ENCODE results near the gene FCRLA.
"Not testable (repeated sequence)": the region's sequence is repeated elsewhere in the genome, so short reads cannot be mapped to it uniquely, and the experiment has no call there.

FCRLA gene

DNA sequence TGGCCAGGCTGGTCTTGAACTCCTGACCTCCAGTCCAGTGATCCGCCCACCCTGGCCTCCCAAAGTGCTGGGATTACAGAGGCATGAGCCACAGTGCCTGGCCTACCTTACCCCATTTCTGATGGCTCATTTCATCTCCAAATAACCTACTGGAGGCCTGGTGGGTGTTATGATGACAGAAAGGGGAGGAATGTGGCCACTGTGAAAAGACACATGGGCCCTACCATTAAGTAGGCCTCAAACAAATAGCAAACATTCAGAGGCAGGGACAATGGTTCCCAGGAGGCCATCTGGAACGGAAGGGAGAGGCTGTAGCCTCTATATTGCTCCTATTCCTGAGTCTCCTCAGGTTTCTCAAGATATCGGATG, 932 bp upstream of the FCRLA start:
- DNase-seq = no peak

DNA sequence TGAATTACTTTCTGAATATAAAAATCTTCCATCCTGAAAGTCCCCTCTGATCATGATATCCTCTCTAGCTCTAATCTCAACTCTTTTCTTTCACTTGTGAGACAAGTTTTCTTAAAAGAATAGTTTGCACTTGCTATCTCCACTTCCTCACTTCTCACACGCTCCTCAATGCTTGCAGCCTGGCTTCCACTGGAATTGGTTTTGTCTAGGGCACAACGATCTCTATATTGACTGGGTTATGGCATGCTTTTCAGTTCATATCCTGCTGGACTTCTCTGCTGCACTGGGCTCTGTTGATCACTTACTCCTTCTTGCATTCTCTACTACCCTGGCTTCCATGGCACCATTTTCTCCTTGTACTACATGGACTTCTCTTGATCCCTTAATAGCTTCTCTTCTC, 474 bp downstream of the FCRLA start:
- DNase-seq = no peak

DNA sequence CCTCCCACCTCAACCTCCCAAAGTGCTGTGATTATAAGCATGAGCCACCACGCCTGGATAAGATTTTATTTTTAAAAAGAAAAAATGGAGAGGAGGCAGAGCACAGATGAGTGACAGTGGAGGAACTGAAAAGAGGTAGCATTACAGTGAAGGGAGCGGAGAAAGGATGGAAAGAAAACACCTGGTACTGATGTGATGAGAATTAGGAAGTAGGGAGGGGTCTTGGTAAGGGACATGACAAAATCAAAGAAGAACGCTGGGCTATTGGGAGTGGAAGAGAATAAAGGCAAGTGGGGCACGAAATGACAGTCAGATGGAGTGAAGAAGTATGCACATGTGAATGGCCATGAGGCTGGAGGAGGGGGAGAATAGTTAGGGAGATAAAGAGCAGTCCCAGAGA, 2.3 kb downstream of the FCRLA start:
- no peak for DNase-seq

DNA sequence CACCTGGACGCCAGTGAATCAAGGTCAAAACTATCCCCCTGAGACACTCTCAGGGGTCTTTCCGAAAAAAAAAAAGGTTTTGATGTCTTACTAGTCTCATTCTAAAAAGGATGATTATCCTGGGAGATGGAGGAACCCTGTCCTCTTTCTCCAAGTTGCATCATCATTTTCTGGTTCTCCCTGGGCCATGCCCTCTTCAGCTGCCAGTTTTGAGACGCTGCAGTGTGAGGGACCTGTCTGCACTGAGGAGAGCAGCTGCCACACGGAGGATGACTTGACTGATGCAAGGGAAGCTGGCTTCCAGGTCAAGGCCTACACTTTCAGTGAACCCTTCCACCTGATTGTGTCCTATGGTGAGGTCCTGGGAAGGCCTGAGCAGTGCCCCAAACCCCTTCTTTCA, 3.5 kb downstream of the FCRLA start:
- no peak for DNase-seq

DNA sequence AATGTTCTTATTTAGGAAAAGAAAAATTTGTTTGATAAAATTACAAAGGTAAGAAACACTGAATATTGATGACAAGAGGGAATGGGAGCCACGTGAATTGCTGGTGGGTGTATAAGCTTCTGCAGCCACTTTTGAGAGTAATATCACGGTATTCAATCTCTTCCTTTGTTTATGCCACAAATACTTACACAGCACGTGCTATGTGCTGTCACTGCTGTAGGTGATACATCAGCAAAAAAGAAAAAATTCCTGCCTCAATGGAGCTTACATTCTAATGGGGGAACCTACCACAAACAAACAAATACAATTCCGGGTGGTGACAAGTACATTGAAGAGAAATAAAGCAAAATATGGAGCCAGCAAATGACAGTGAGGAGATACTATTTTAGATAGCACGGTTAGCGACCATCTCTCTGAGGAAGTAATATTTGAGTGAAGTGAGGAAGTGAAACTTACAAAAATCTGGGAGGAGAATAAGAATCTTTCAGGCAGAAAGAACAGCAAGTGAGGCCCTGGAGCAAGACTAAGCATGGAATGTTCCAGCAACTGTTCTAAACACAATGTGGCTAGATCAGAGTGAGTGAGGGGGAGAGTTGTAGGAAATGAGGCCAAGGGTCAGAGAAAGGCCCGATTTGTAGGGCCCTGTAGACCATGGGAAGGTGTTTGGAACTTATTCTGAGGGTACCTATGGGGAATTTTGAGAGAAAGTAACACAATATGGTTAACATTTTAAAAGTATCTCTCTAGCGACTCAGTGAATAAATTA, 11.7 kb downstream of the FCRLA start:
- DNase-seq = no peak

DNA sequence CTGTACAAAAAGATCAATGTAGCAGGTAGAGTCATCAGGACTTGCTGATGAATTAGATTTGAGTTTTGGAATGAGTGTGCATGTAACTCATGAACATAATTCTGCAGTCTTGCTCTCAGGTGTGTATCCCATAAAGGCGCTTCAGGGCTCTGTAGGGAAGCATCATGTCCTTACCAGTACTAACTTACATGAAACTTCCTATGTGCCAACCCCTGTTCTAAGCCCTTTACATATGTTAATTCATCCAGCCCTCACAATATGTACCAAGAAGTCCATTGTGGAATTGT, 12.2 kb downstream of the FCRLA start:
- peak in 1 of 5 experiments; percentile 19 for DNase-seq

DNA sequence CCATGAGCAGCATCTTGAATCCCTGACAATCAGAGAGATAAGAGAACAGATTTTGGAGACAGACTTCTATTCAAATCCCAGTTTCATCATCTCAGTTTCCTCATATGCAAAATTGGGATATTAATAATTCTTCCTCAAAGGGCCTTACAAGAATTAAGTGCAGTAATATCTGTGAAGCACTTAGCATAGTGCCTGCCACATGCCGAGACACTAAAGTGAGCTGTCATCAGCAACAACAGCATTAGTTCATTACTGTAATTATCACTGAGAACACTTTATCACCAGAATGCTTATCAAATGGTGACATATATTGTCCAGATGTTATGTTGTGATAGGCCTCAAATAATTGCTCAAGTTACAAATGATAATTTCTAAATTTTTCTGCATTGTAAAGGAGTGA, 13.4 kb downstream of the FCRLA start:
- DNase-seq = no peak

DNA sequence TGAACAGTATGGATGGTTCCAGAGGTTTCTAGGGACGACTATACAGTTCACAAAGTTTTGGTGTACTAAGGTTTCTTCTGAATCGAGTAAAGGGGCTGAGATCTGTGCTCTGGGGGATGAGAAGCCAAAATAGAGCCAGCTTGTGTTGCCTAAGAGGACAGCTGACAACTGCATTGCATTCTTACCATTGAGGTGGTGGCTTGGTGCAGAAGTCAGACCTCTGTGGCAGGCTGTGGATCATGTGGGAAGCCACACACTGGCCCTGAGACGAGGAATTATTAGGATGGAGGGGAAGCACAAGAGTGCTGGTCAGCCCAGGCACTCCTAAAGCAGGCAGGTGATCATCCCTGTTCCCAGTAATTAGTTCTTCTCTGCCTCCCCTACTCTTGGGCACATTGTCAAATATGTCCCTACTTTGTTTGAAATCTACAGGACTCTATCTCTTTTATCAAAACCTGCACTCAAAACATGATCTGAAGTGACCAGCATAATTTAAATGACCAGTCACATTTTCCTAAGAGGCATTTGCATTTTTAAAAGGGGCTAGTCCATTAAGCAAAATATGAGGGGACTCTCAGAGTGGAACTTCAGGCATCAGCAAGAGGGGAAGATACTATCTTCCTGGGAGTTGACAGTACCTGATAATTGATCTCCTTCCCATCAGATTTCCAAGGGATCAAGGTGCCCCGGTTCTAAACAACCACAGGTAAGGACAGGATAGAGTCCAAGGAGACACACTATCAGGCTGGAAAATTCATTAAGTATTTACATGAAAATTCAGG, 14.1 kb downstream of the FCRLA start, which contains the start of gene FCRLB:
Gene FCRLB, plus strand, starts transcription at position 589 of the 782 bp plus-strand sequence. CDS start 1,129 bp downstream, outside the sequence.
- DNase-seq = no peak

DNA sequence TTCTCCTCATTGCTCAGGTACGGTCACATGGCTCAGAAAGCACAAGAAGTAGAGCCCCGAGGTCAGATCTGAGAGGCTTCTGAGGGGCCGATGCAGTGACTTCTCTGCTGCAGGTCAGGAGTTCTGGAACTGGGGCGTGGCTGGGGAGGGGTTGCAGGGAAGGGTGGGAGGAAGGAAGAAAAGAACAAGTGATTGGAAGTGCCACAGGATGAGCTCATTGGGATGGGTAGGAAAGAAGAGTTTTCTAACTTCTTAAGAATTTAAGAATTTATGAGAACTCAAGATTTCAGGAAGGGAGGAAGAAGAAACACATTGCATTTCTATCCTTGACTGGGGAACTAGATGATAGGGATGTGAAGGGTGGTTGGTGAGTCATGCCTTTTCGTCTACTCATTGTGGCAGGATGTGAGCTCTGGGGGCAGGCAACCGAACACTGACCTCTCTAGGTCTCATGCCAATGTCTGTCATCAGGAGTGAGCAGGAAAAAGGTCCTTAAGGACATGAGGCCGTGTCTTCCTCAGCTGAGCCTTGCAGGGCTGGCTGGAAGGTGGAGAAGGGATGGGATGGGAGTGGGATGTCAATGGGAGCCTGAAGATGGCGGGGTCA, 14.8 kb downstream of the FCRLA start:
- no peak for DNase-seq

DNA sequence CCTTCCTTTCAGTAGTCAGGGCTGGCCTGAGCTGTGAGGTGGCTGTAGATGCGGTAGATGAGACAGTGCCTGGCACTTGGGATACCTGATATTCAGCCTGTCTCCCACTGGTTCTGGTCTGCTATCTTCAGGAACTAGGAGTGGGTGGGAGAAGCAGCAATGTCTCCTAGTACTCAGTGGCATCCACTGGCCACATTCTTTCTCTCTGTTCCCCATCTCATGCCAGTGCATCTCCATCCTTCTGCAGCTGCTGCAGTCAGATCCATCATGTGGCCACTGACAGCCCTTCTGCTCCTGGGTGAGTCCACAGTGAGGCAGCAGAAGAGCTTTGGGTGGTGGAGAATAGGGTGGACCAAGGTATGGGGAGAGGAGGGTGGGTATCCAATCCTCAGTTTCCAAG, 15.4 kb downstream of the FCRLA start:
- DNase-seq = no peak

DNA sequence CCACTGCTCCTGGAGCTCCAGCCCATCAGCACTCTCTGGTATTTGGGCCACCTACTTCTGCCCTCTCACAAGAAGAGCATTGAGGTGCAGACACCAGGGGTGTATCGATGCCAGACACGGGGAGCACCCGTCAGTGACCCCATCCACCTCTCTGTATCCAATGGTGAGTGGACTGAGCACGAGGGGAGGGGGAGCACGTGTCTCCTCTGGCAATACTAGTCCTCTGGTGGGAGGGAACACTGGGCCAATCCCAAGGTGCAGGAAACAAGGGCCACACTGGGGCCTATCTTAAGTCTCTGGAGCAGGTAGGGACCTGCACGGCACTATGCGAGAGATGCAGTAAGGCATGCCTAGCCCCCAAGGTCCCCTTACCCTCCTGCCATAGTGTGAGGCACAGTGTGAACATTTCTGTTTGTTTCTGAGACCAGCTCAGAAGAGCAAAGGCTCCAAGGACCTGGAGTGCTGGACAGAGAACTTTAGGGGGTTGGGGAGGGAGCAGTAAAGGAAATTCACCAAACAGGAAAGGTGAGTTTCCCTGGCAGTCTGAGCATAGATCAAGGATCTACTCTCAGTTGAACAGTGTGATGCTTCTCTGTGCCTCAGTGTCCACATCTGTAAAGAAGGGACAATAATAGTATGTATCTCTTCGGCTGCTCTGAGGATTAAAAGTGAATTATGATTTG, 16.6 kb downstream of the FCRLA start:
- no peak for DNase-seq

DNA sequence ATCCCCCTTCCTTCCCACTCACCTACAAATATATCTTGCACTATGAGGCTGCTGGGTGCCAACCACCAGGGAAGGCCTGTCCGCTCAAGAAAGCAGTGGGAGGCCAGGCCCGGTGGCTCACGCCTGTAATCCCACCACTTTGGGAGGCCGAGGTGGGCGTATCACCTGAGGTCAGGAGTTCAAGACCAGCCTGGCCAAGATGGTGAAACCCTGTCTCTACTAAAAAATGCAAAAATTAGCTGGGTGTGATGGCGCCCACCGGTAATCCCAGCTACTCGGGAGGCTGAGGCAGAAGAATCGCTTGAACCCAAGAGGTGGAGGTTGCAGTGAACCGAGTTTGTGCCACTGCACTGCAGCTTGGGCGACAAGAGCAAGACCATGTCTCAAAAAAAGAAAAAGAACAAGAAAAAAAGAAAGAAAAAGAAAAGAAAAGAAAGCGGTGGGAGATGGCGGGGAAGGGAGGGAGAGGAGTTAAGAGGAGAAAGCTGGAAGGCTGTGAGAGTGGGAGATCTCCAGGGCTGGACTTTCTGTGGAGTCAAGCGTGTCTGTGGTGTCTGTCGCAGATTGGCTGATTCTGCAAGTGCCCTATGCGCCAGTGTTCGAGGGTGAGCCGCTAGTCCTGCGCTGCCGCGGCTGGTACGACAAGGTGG, 18.4 kb downstream of the FCRLA start:
- not testable (repeated sequence) for DNase-seq

DNA sequence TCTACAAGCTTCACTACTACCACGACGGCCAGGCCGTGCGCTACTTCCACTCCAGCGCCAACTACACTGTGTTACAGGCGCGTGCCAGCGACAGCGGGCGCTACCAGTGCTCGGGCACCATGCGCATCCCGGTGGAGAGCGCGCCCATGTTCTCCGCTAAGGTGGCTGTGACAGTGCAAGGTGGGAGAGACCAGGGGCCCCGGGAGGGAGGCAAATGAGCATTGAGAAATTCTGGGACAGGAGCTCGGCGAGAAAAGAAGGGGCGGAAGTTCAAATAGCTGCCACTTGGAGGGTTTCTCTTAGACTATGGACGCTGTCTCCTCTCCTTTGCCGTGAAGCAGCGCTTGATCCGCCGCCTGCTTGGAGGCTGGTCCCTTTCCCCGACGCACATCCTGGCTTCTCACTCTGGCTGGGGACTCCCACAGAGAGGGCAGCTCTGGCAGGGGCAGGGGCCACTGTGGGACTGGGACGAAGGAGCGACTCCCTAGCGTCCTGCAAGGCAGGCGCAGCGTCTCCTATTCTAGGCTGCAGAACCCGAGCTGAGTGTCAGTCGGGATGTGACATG, 19.0 kb downstream of the FCRLA start:
- DNase-seq = peak in 3 of 5 experiments; percentile 6 to 38 (median 31)

DNA sequence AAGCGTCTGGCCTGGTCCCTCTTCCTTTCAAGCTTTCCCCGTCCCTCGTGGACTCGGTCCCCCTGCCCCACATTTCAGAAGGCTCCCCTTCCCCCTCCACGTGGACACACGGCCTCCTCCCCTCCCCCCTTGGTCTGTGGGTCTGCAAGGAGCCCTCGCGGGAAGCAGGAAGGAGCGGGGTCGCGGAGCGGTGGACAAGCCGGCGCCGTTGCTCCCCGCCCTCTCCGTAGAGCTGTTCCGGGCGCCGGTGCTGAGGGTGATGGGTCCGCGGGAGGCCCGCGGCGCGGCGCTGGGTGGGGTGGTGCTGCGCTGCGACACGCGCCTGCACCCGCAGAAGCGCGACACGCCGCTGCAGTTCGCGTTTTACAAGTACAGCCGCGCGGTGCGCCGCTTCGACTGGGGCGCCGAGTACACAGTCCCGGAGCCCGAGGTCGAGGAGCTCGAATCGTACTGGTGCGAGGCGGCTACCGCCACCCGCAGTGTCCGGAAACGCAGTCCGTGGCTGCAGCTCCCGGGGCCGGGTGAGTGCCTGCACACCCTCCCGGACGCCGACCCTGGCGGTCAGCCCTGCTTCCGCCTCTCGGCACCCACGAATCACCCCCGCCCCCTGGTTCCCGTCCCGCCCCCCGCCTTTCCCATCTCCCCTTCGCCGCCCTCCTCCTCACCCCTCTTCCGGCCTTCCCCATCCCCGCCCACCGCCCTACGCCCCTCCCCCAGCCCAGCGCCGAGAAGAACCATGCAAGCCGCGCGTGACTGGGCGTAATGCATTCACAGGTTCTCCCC, 19.6 kb downstream of the FCRLA start:
- DNase-seq = peak; percentile 32 to 69 (median 41)

DNA sequence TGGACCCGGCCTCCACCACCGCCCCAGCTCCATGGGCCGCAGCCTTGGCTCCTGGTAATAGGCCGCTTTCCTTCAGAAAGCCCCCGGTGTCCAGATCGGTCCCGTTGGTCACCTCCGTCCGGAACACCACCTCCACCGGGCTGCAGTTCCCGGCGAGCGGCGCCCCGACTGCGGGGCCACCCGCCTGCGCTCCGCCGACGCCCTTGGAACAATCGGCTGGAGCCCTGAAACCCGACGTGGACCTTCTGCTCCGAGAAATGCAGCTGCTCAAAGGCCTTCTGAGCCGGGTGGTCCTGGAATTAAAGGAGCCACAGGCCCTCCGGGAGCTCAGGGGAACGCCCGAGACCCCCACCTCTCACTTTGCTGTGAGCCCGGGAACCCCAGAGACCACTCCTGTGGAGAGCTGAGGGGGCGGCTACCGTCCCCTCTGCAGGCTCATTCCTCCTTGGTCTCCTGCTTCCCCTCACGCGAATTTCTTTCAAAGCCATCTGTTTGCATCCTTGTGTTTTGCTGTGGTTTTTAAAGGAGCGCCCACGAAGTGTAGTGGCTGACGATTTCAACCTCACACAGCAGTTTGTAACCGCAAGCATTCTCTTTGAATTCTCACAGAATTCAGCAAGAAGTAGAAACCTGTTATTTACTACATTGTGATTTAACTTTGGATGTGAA, 20.4 kb downstream of the FCRLA start:
- peak in 3 of 5 experiments; percentile 7 to 83 (median 62) for DNase-seq

DNA sequence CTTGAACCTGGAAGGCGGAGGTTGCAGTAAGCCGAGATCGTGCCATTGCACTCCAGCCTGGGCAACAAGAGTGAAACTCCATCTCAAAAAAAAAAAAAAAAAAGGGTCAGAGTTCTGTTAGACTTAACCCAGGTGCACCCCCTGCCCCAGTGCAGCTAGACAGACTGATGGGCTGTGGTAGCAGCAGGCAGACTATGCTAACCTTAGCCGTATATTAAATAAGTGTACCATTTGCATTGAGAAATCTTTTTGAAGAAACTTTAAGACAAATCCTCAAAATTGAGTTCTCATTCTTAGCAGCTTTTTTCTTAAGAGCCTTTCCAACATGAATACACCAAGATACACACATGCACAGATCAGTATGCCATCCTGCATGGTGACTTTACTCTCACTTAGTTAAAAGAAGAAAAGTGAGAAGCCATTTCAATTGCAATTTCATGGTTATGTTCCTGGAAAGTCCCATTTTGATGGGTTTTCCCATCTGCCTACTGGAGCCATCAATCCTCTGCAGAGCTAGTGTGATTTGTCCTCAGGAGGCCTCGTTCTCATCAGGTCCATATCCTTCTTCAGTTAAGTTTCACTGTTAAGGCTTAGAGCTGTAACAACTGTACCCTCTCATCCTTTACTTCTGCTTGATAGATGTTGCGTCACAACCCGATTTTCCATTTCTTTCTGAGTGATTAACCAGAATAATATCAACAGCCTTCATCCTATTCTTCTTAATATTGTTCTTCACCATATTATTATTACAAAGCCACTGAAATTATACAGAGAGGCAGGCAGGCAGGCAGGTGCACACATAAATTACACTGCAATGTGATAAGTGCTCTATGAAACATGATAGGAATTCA, 21.6 kb downstream of the FCRLA start:
- no peak for DNase-seq

DNA sequence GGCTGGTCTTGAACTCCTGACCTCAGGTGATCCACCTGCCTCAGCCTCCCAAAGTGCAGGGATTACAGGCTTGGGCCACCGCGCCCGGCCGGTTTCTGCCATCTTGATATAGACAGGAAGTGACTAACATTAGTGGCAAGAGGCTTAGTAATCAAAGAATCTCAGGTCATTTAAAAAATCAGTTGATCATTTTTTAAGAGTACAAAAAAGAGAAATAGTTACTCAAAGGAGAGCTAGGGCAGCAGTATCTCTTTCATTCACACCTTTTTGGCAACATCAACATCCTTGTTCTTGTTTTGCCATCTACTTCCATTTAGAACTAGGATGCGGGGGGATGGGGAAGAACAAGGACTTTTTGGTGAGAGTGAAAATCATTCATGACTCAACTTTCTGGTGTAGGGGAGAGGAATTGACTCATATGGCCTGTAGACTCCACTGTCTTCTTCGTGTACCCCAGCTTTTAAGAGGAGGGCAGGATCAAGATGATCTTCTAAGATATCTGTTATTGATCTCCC, 23.1 kb downstream of the FCRLA start:
- peak in 2 of 5 experiments; percentile 11 to 37 for DNase-seq

DNA sequence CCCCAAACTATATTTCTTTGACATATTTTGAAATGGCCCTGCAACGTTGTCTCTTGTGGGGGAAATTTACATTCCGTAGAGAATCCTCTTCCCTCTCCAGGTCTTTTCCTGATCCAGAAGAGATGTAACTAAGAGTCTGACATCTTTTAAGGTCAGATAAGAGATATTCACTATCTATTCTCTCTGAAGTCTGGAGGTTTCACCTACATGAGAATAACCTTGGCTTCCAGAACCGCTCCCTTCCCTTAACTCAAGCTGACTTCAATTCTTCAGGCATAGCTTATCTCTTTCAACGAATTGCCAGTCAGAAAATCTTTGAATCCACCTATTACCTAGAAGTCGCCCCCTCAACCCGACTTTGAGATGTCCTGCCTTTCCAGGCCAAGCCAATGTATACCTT, 24.2 kb downstream of the FCRLA start:
- DNase-seq = no peak

DNA sequence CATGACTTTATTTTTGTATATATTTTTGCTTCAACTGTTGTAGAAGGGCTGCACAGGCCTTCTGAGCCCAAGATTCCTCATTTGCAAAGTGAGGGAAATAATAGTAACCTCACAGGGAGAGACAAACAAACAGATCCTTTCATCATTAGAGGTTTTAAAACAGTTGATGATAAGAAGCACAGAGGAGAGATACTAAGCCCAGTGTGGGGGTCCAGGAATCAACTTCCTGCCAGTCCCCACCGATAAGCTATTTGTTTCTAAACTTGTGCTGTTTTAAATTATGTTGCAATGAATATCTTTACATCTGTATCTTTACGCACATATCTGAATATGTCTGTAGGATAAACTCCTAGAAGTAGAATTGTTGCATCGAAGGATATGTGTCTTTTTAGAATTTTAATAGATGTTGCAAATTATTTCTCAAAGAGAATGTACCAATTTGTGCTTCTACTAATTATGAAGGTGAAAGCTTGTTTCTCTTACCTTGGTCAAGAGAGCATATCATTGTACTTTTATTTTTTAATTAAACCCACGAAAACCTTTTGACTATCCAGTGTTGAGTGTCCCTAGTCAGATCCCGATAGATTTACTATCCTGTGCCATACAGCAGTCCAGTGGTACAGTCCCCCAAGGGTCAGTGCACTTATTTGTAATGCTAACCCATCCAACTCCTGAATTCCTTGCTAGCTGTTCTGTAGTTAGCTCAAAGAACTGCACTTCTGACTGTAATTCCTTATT, 25.1 kb downstream of the FCRLA start:
- no peak for DNase-seq

All from T-helper 2 cell (primary cell).